RPMI8226 (cell line): ENCODE data around the gene CX3CL1.

ENCODE experiments used
- DNase-seq: peaks from one replicate; pipeline ENCODE4 v3.0.0-alpha.2; 2015

CX3CL1 gene

DNA sequence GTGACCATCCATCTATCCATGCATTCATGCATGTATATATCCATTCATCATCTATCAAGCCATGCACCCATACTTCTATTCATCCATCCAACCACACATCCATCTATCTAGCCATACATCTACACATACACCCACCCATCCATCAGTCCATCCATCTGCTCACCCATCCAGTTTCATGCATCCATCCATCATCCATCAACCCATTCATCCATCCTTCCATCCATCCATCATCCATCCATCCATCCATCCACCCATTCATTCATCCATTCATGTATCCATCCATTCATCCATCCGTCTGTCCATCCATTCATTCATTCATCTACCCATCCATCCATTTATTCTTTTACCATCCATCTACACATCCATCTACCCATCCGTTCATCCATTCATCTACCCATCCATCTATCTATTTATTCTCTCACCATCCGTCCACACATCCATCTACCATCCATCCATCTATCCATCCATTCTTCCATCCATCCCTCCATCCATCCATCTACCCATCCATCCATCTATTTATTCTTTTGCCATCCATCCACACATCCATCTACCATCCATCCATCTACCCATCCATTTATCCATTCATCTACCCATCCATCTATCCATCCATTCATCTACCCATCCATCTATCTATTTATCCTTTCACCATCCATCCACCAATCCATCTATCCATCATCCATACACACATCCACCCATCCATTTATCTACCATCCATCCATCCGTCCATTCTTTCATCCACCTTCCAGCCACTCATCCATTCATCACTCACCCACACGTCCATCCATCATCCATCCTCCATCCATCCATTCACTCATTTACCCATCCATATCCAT, 35.4 kb downstream of the CX3CL1 start:
- DNase-seq, result no peak

DNA sequence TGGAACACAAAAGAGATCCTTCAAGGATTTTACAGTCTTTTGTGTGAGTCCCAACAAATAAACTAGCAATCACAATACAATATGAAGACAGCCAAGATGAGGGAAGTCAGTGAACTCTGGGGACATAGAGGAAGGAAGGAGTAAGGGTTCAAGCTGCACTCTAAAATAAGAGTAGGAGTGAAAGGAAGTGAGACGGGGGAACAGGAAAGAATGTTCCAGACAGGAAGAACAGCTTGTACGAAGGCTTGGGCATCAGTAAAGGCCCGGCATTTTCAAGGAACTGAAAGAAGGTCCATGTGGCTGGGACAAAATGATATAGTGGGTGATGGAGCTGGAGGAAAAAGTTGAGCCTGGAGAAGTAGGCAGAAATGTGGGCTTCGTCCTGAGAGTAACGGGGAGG, 36.8 kb downstream of the CX3CL1 start:
- DNase-seq, result no peak

DNA sequence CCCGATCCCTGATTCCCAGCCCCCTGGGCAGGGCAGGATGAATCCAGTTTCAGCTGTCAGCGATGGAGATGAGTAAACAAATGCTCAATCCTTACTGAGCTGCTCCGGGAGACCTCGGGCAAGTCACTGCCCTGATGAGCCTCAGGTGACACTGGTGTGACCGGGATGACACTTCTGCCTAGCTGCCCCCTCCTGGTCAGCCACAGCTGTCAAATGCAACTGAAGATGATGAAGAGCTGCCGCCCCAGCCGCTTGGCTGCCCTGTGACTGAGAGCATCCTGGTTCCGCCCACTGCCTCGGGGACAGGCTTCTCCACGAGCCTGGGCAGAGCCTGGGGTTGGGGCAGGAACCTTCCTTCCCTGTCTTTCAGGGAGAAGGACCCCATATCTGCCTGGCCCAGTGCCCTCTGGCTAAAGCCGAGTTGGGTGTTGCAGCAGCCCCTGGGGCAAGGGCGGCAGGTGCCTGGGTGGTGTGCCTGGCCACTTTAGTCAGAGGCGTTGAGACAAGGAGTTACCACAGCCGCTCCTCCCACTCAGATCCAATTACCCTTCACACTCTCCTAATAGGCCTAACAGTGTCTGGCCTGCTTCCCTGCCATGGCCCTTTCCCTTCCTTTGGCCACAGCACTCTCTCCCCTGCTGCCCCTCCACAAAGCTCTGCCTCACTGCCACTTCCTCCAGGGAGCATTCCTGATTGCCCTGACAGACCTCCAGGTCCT, 37.7 kb downstream of the CX3CL1 start:
- DNase-seq, result no peak

DNA sequence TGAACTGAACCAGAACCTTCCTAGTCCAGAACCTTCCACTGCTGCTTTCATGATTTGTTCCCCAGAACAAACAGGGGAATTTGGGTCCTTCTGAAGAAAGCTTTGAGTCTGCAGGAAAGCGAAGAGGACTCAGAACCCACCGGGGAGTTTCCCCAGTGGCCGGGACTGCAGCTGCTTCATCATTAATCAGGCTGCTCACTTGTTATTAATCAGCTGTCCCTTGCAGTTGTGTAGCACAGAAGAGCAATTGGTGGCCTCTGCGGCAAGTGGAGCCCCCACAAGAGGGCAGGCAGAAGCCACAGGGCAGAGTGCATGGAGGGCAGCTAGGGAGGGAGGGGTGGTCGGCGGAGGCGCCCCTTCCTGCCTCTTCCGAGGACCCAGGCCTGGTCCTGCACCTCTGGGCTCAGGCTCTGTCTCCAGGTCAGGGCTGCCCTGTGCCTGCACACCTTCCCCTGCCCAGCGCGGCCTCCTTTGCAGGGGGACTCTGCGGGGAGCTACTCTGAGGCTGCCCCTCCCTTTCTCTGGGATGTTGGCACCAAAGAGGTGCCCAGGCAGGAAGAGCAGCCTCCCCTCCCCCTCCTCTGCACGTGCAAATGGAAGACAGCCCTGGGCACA, 39.2 kb downstream of the CX3CL1 start:
- no peak for DNase-seq

DNA sequence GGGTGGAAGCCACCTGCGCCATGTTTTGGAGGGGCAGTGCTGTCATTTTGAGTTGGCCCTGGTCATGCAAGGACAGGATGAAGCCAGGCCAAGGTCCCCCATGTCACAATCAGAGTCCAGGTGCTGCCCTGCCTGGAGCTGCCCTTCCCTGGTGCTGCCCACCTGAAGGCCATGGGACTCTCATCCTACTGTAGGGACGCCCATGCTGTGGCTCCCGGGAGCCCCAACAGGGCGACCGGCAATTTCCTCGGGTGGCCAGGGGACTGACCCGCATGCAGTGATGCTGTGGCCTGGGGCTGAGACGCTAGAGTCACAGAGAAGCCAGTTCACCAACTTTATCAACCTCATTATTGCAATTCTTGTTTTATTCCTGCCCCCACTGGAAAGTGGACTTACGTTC, 40.3 kb downstream of the CX3CL1 start:
- DNase-seq, result no peak

DNA sequence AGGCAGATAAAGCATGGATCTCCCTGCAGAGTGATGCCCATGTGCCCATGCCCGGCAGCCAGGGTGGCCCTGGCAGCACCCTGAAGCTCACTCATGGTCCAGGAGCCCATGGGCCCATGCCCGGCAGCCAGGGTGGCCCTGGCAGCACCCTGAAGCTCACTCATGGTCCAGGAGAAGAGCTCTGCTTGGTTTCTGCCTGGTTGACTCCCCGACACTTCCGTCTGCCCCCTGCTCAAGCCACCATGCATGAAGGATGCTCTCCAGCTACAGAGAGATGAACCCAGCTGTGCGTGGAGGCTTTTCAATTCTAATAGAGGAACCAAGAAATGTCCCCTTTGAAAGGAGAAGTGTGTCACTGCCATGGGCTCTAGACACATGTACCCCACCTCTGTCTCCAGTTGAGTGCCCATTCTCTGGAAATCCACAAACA, 41.0 kb downstream of the CX3CL1 start:
- no peak for DNase-seq

DNA sequence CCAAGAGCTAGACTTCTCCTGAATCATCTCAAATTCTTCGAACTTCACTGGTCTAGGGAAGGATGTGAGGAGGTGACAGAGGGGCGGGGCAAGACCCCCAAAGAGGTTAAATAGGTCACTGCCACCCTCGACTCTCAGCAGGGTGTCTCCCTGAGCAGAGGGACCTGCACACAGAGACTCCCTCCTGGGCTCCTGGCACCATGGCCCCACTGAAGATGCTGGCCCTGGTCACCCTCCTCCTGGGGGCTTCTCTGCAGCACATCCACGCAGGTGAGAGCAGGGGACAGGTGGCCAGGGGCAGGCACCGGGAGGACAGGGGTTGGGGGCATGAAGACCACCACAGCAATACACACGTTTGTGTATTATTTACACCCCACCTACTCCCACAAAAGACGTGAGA, 41.4 kb downstream of the CX3CL1 start:
- no peak for DNase-seq

DNA sequence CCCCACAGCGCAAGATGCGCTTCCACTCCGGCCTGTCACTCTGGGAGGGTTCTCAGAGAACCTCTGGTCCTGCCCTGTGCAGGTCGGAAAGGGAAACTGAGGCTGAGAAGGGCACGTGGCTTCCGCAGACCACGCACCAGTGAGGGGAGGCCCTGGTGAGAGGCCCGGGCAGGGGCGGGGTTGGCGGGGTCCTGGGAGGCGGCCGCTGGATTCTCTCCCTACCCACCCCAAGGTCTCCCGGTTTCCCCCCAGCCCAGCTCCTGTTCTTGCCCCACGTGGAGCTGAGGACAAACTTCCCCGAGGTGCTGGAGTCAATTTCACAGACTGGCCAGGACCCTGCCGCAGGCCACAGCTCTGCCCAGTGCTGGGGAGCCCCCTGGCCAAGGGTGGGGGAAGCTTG, 43.8 kb downstream of the CX3CL1 start:
- no peak for DNase-seq

DNA sequence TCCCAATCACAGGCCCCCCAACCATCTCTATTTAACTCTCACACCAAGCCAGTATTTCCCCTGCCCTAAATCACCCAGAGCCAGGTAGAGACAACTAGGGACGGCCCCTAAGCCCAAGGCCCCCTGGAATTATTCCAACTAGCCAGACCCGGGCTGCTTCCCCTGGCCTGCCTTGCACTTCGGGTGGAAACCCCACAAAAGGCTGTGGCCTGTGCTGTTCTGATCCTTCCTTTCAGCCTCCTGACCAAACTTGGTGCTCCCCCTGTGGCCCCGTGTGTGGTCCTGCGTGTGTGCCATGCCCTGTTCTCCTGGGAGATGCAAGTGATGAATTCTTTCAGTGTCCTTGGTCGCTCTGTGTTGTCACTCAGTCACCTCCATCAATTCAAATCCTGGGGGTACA, 47.2 kb downstream of the CX3CL1 start:
- no peak for DNase-seq

DNA sequence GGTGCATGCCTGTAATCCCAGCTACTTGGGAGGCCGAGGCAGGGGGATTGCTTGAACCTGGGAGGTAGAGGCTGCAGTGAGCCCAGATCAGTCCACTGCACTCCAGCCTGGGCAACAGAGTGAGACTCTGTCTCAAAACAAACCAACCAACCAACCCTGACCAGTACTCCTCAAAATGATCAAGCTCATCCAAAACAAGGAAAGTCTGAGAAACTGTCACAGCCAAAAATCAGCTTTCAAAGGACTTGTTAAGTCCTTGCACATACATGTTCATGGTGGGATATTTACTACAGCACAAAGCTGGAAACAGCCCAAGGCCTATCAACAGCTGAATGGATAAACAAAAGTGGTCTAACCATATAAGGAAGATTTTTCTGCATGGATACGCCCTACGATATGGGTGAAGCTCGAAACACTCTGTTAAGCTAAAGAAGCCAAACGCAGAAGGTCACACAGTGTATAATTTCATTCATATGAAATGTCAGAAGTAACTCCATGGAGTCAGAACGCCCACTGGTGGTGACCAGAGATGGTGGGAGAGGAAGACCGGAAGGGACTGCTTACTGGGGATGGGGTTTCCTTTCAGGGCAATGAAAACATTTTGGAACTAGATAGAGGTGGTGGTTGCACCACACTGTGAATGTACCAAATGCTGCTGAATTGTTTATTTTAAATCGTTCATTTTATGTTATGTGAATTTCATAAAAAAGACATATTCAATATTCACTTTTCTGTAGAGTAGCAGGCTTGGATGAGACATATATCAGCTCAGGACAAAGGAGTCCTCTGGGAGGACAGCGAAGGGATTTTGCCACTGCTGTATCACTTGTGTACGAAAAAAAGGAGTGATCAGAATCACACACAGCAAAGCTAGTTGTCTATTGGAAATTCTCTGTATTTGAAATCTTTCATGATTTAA, 50.0 kb downstream of the CX3CL1 start:
- peak; percentile 76 for DNase-seq

DNA sequence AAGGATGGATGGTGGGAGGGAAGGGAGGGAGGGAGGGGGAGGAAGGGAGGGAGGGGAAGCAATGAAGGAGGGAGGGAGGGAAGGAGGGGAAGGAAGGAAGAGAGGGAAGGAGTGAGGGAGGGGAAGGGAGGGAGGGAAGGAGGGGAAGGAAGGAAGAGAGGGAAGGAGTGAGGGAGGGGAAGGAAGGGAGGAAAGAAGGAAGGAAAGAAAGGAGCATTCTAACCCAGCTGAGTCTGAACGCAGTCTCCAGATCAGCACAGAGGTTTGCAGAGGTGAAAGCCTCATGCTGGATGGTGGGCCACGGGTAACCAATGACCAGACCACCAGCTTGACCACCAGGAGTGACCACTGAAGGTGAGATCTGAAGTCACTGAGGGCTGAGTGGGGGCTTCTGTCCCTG, 50.9 kb downstream of the CX3CL1 start:
- DNase-seq, result no peak

DNA sequence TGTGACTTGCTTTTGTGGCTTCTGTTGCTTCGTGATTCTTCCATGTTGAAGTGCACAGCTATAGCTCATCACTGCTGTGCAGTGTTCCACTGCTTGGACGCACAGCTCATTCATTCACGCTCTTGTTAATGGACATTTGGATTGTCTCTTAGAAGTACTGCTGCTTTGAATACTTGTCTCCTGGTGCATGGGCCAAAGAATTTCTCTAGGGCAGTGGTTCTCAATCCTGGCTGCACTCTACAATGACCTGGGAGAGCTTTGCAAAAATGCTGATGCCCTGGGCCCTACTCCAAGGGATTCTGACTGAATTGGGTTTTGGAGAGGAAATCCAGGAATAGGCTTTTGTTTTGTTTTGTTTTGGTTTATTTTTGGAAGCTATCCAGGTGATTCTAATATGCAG, 52.3 kb downstream of the CX3CL1 start:
- no peak for DNase-seq

DNA sequence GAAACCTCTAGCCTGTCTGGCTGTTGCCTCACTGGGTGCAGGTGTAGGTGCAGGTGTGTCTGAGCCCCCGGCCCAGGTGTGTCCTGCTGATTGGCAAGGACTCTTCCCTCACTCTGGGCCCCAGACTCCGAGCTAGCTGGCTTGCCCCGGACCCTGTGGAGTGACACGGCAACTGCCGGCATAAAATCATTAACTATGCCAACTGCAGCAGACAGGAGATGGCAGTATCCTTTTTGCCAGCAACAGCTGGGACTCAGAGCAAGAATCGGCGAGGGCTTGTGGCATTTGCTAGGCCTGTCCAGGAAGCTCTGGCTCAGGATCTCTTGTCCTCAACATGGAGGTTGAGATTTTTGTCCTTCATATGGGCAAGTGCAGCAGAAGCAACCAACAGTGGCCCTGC, 54.1 kb downstream of the CX3CL1 start:
- DNase-seq, result no peak

DNA sequence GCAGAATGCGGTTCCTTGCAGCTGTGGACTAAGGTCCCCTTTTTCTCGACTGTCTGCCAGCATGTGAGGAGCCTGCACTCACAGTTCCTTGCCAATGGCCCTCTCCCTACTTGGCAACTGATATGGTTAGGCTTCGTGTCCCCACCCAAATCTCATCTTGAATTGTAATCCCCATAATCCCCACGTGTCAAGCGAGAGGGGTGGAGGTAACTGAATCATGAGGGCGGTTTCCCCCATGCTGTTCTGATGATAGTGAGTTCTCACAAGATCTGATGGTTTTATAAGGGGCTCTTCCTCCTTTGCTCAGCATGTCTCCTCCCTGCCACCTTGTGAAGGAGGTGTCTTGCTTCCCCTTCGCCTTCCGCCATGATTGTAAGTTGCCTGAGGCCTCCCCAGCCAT, 55.0 kb downstream of the CX3CL1 start:
- DNase-seq, result no peak

DNA sequence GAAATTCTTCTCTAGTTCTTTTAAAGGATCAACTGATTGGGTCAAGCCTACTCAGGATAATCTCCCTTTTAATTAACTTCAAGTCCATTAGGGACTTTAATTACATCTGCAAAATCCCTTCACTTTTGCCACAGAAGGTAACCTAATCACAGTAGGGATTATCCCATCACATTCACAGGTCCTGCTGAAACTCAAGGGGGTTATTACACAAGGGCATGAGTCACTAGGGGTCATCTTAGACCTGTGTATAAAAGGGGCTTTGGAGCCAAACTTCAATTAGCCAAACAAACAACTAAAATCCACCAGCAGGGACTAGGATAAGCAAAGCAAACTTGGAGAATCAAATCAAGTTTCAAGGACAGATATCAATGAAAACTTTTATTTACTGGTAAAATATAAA, 55.5 kb downstream of the CX3CL1 start:
- DNase-seq, result no peak

DNA sequence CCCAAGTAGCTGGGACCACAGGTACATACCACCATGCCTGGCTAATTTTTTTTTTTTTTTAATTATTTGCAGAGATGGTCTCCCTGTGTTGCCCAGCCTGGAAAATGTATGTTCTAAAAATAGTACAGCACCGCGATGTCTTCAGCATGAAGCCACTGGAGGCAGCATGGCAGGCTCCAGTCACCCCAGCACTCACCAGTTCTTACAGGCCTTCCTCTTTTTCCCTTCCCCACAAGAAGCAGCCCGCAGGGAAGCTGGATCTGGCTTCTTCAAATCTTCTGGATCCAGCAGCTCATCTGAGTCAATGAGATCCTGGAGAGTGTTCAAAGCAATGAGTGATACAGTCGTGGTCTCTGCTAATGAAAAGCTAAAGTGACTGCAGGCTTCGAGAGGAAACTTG, 58.7 kb downstream of the CX3CL1 start:
- DNase-seq, result no peak

DNA sequence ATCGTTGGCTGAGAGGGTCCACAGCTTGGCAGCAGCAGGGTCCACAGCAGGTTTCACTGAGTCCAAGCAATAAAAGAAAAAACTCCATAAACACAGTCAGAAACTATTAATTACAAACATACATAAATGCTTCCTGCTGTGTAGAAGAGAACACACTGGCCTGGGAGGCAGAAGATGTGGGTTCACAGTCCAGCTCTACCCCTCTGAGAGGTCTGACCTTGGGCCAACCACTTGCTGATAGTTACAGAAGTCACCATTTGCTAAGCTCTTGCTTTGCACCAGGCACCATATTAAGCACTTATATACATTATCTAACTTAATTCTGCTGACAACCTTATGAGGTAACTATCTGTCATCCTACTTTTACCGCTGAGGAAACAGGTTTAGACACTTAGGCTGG, 60.2 kb downstream of the CX3CL1 start:
- no peak for DNase-seq

DNA sequence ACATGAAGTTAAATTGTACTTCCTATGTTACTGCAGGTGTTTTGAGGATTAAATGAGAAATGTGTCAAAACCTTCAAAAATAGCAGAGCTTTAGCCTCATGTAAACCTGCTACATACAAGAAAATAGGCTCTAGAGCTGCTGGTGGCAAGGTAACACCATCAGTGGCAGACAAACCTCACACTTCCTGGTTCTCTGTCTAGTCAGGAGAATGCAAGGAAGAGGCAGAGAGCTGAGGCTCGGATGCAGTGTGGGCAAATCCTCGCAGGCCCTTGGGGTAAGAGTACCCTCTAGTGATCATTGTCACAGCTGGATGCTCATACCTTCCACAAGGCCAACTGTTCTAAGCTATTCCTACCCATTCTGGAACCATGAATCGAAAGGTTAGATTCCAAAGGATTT, 60.7 kb downstream of the CX3CL1 start:
- no peak for DNase-seq

DNA sequence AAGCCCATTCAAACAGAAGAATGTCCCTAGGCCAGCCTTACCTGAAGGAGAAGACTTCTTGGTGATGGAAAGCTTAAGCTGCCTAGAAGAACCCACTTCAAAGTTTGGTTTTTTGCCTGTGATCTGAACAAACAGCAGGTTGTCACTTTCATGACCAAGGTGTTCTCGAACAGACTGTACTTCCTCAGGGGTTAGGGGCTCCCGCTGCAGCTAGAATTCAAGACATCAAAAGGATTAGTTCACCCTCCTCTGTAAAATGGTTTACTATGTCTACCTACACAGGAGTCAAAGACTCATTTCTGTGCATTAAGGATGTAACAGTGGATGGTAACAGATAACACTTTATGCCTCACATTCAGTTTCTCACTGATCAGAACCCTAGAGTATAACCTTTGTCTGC, 61.7 kb downstream of the CX3CL1 start:
- no peak for DNase-seq
